ENCODE measurements around the gene MMAB. TPM values are rescaled to one million over a fixed set of nuclear protein-coding genes. Genes with fewer than 3 reads are reported as not detected.

Gene MMAB
- total RNA-seq, 1 experiment from 2014 or later: 34.9 TPM

- H3K4me2 ChIP-seq (ENCODE audit: low read length): no peak overlapping the region
- no peaks in the 10 kb centered on the region for H3K79me2 ChIP-seq (ENCODE audit: insufficient read depth, low read length)
- H3K27me3 ChIP-seq (ENCODE audit: insufficient read depth, low read length): peaks cover 24% of the 10 kb centered on the region; the same call in 1 of the 2 replicates
- BruUV-seq (replicated peaks): no TSS peak
- H3K9me3 ChIP-seq (ENCODE audit: control insufficient read depth in 1 of 2, insufficient read depth in 1 of 2, low read depth in 1 of 2, low read length in 2 of 2): no peaks in the 10 kb centered on the region
- H3K27ac ChIP-seq (ENCODE audit: low read depth, low read length): no peak overlapping the region
- ATAC-seq (no peak), DNase-seq (ENCODE audit: low read depth, low spot score) (no peak)
- intact Hi-C loops (cut with micrococcal nuclease): no loop called here
- ChIA-PET POLR2A (no interaction called here), CTCF (no interaction called here), RAD21 (ENCODE audit: low non-redundant PET in 1 of 2, low total read pairs in 2 of 2, uncharacterized antibody in 2 of 2, unreplicated experiment in 2 of 2) (no interaction called here)
- H2AFZ ChIP-seq (ENCODE audit: low read depth, low read length, poor library complexity, severe bottlenecking): no peak overlapping the region
- no peak overlapping the region for H3K9ac ChIP-seq (ENCODE audit: low read length)
- no peaks in the 10 kb centered on the region for H3K9me2 ChIP-seq (ENCODE audit: insufficient read depth)
- no peak overlapping the region for H3K4me3 ChIP-seq (replicated peaks in 1 of 2; ENCODE audit: low read depth in 1 of 2, low read length in 2 of 2)
- TF ChIP-seq REST (IDR thresholded peaks at IDR 0.05; ENCODE audit: low read depth) (no peak), ZFX (IDR thresholded peaks at IDR 0.05) (no peak), YY1 (IDR thresholded peaks at IDR 0.05; ENCODE audit: extremely low read depth, insufficient replicate concordance, low read depth, low read length) (no peak), SP1 (IDR thresholded peaks at IDR 0.05; ENCODE audit: low read depth) (no peak), RAD21 (IDR thresholded peaks at IDR 0.05; ENCODE audit: low read depth) (no peak)
- no peaks in the 10 kb centered on the region for H3K36me3 ChIP-seq (ENCODE audit: control insufficient read depth in 1 of 2, insufficient read depth in 2 of 2, low read length in 2 of 2)
- peaks cover 0 to 6% of the 10 kb centered on the region in 2 experiments; a peak in 2 of 4 replicates for H3K4me1 ChIP-seq (ENCODE audit: control insufficient read depth in 1 of 2, insufficient read depth in 2 of 2, low read length in 2 of 2)
- no peaks in the 10 kb centered on the region for H4K20me1 ChIP-seq (ENCODE audit: insufficient read depth)
These were observed 23.6 kb downstream of the MMAB start for GRCh38 chr12:109549613-109550270.

GRCh38 chr12:109548258-109548657, 25.0 kb downstream of the MMAB start:
- peaks cover 0 to 8% of the 10 kb centered on the region in 2 experiments; a peak in 2 of 4 replicates for H3K4me1 ChIP-seq (ENCODE audit: control insufficient read depth in 1 of 2, insufficient read depth in 2 of 2, low read length in 2 of 2)
- BruUV-seq (replicated peaks): no TSS peak
- DNase-seq (ENCODE audit: low read depth, low spot score): no peak
- H2AFZ ChIP-seq (ENCODE audit: low read depth, low read length, poor library complexity, severe bottlenecking): no peak overlapping the region
- ATAC-seq: no peak
- H3K27ac ChIP-seq (ENCODE audit: low read depth, low read length): no peak overlapping the region
- H3K9ac ChIP-seq (ENCODE audit: low read length): no peak overlapping the region
- H3K27me3 ChIP-seq (ENCODE audit: insufficient read depth, low read length): peaks cover 21% of the 10 kb centered on the region; the same call in 1 of the 2 replicates
- intact Hi-C loops (cut with micrococcal nuclease): no loop called here
- H4K20me1 ChIP-seq (ENCODE audit: insufficient read depth): no peaks in the 10 kb centered on the region
- no peaks in the 10 kb centered on the region for H3K9me3 ChIP-seq (ENCODE audit: control insufficient read depth in 1 of 2, insufficient read depth in 1 of 2, low read depth in 1 of 2, low read length in 2 of 2)
- POLR2A ChIA-PET: interaction anchor here (0.8 kb wide), 1 partner anchor 25 kb away, joined by 4 read pairs; the partner anchor contains the start of genes MMAB and MVK
- H3K36me3 ChIP-seq (ENCODE audit: control insufficient read depth in 1 of 2, insufficient read depth in 2 of 2, low read length in 2 of 2): no peaks in the 10 kb centered on the region
- no peak overlapping the region for H3K4me3 ChIP-seq (replicated peaks in 1 of 2; ENCODE audit: low read depth in 1 of 2, low read length in 2 of 2)
- H3K79me2 ChIP-seq (ENCODE audit: insufficient read depth, low read length): no peaks in the 10 kb centered on the region
- H3K4me2 ChIP-seq (ENCODE audit: low read length): no peak overlapping the region
- RAD21 ChIA-PET (ENCODE audit: low non-redundant PET in 1 of 2, low total read pairs in 2 of 2, uncharacterized antibody in 2 of 2, unreplicated experiment in 2 of 2): no interaction called here
- no peaks in the 10 kb centered on the region for H3K9me2 ChIP-seq (ENCODE audit: insufficient read depth)
- CTCF ChIA-PET: no interaction called here
- TF ChIP-seq YY1 (IDR thresholded peaks at IDR 0.05; ENCODE audit: extremely low read depth, insufficient replicate concordance, low read depth, low read length): no peak
- TF ChIP-seq CBX3 (IDR thresholded peaks at IDR 0.05; ENCODE audit: low read depth): no peak
- no peak for TF ChIP-seq EZH2phosphoT487 (IDR thresholded peaks at IDR 0.05; ENCODE audit: borderline replicate concordance)
- TF ChIP-seq MAX (IDR thresholded peaks at IDR 0.05): no peak
- no peak for TF ChIP-seq TCF7L2 (IDR thresholded peaks at IDR 0.05; ENCODE audit: borderline replicate concordance, extremely low read depth, insufficient read depth, insufficient read length)
- TF ChIP-seq ATF3 (IDR thresholded peaks at IDR 0.05): no peak
- no peak for TF ChIP-seq EGR1 (IDR thresholded peaks at IDR 0.05; ENCODE audit: low read depth)
- no peak for TF ChIP-seq JUND (IDR thresholded peaks at IDR 0.05)
- TF ChIP-seq CTCF (IDR thresholded peaks at IDR 0.05 in 2 of 3, conservative IDR thresholded peaks at IDR 0.05 in 1 of 3; ENCODE audit: borderline replicate concordance in 1 of 3, insufficient read depth in 1 of 3, low read depth in 2 of 3, low read length in 2 of 3): no peak
- TF ChIP-seq FOSL1 (IDR thresholded peaks at IDR 0.05; ENCODE audit: low read depth): no peak
- no peak for TF ChIP-seq POLR2A (IDR thresholded peaks at IDR 0.05; ENCODE audit: borderline replicate concordance, extremely low read depth, insufficient read depth, insufficient read length)
